T-helper 17 cell (primary cell): ENCODE results near the gene PRKACG. TPM values are rescaled to one million over a fixed set of nuclear protein-coding genes. Genes with fewer than 3 reads are reported as not detected.

Experiments
- ATAC-seq: fragments of 150-1000 bp; cut with Tn5 transposase; 2 replicates; pipeline ENCODE4 v1.10.0; 2021; ENCODE audit warnings: mild to moderate bottlenecking, moderate library complexity
- DNase-seq, 3 donors: peaks; one replicate each; pipeline versions ENCODE4 v3.0.0 to v3.0.0-alpha.2; 2020 to 2021
- H3K9me3 ChIP-seq: one replicate; pipeline ENCODE4 v1.7.0; 2013; ENCODE audit warnings: low read length, mild to moderate bottlenecking; ENCODE audit not compliant: control insufficient read depth, poor library complexity, severe bottlenecking
- H3K27ac Mint-ChIP-seq: one replicate; pipeline ENCODE4 v1.8.0; 2022; ENCODE audit warnings: mild to moderate bottlenecking, moderate library complexity, mixed read lengths
- H3K27me3 Mint-ChIP-seq: one replicate; pipeline ENCODE4 v1.8.0; 2022; ENCODE audit warnings: mixed read lengths
- H3K36me3 Mint-ChIP-seq: one replicate; pipeline ENCODE4 v1.8.0; 2022; ENCODE audit warnings: low read depth, mixed read lengths
- H3K4me1 Mint-ChIP-seq: one replicate; pipeline ENCODE4 v1.8.0; 2022; ENCODE audit warnings: mild to moderate bottlenecking, mixed read lengths
- H3K4me3 Mint-ChIP-seq: one replicate; pipeline ENCODE4 v1.8.0; 2022; ENCODE audit warnings: mild to moderate bottlenecking, moderate library complexity, mixed read lengths
- total RNA-seq, 4 donors: library from RNA in 2 of 4; stranded (reverse) in 2 of 4; gene quantifications; one replicate each; pipeline ENCODE4 v1.2.3 and lab custom pipeline; 2022 to 2026

The PRKACG gene
- total RNA-seq, 2 donors from 2014 or later, result not detected

DNA sequence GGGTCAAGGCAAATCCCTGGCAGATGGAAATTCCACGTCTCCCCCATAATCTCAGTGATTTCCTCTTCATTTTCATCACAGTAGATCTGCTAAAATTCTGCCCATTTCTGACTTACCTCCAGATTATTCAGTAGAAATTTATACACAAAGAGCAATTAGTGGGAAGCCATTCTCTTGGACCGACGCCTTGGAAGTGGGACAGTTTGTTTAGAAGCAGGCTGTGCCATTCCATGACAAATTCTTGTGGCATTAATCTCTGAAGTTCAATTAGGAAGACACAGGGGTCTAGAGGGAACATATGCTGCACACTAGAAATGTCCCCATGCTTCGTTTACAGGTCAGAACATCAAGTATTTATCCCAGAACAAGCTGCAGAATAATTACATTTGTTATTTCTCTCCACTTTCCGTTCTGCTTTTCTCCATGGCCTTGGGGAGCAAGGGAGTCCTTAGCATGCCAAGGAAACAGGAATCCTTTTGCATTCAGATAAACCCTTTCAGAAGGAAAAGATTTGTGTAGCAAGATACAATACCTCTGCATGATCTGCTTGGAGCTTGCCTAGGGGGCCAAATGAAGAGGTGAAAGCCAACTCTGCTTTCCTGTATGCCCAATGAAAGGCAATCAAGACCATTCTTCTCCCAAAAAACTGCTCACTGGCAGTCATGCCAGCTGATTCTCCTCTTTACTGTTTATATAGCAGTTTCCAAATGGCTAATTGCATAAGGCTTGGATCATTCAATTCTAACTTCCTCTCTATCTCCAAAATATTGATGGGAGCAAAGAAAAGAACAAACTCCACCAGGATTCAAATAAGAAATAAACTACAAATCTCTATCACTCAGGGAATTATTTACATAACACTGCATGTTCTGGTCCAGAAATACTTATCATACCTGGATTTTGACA is 2.5 kb upstream of the PRKACG start:
- Mint-ChIP-seq H3K4me3 (no peak overlapping the region), H3K4me1 (peaks cover 30% of the 10 kb centered on the region), H3K27ac (no peak overlapping the region), H3K27me3 (peaks cover 26% of the 10 kb centered on the region), H3K36me3 (no peaks in the 10 kb centered on the region)
- H3K9me3 ChIP-seq, result no peaks in the 10 kb centered on the region
- DNase-seq, result no peak
- no peak for ATAC-seq

GRCh38 chr9:69013382-69013727 is 558 bp downstream of the PRKACG start:
- H3K4me3 Mint-ChIP-seq, result no peak overlapping the region
- H3K9me3 ChIP-seq, result no peaks in the 10 kb centered on the region
- H3K27me3 Mint-ChIP-seq, result peaks cover 31% of the 10 kb centered on the region
- ATAC-seq (no peak), DNase-seq (no peak)
- H3K27ac Mint-ChIP-seq, result peak overlapping the region; percentile 16
- peaks cover 2% of the 10 kb centered on the region for H3K36me3 Mint-ChIP-seq
- H3K4me1 Mint-ChIP-seq, result peaks cover 13% of the 10 kb centered on the region

- Mint-ChIP-seq H3K4me3 (peak overlapping the region; percentile 36), H3K27ac (peak overlapping the region; percentile 16), H3K4me1 (peaks cover 13% of the 10 kb centered on the region), H3K27me3 (peaks cover 36% of the 10 kb centered on the region), H3K36me3 (peaks cover 2% of the 10 kb centered on the region)
- ATAC-seq (no peak), DNase-seq (no peak)
- no peaks in the 10 kb centered on the region for H3K9me3 ChIP-seq
Observed at GRCh38 chr9:69012696-69013381, 1.1 kb downstream of the PRKACG start.

DNA sequence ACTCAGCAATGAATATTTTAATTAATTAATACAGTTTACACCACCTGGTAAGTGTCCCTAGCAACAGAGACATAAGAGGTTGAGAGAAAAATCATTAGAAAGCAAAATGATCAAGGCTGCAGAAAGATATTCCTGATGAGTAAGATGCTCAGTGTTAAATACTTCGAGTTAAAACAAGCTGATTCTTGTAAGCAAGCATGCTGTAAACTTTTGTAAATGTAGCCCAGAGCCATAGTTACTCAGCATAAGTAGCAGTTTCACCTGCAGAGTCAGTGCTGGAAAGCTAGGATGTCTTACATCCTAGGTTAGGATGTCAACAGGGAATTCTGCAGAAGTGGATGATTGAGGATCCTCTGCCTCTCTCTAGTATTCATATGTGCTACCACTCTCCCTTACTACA is 4.2 kb downstream of the PRKACG start:
- DNase-seq (no peak), ATAC-seq (no peak)
- H3K36me3 Mint-ChIP-seq, result peaks cover 2% of the 10 kb centered on the region
- H3K9me3 ChIP-seq, result no peaks in the 10 kb centered on the region
- no peak overlapping the region for H3K27ac Mint-ChIP-seq
- peaks cover 10% of the 10 kb centered on the region for H3K4me1 Mint-ChIP-seq
- H3K4me3 Mint-ChIP-seq, result no peak overlapping the region
- H3K27me3 Mint-ChIP-seq, result peaks cover 20% of the 10 kb centered on the region

DNA sequence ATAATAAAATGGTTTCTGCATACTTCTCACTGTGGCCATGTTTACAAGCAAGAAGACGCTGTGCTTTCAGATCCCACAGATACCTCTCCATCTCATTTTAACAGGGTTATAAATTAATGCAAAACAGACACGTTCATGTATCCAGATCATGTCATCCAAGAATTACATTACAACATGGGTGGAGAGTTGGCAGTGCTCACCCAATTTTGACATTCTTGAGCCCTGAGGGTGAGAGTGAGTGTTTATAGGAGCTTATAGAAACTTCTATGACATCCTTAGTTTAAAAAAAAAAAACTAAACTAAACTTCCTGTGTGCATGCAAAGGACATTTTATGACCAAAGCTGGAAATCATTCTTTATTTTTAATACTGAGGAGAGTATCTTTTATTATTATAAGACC is 9.1 kb downstream of the PRKACG start:
- peaks cover 2% of the 10 kb centered on the region for H3K36me3 Mint-ChIP-seq
- DNase-seq (no peak), ATAC-seq (no peak)
- H3K27me3 Mint-ChIP-seq, result peaks cover 20% of the 10 kb centered on the region
- H3K9me3 ChIP-seq, result no peaks in the 10 kb centered on the region
- H3K4me3 Mint-ChIP-seq, result no peak overlapping the region
- H3K4me1 Mint-ChIP-seq, result peaks cover 2% of the 10 kb centered on the region
- no peak overlapping the region for H3K27ac Mint-ChIP-seq

DNA sequence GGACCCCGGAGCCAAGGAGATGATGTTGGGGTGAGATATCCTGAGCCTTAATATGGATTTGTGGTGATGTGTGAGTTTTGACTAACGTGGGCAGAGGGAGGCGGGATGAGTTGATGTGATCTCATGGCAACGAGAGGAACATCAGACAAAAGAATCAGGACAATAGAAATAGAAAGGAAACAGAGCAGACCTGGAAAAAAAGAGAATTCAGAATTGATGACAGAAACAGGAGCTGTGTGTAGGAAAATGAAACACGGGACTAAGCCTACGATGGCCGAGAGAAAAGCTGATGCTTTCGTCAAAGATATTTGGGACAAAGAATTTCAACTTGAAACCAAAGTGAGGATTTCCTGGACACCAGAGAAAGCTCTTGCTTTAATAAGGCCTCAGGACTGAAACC is 10.9 kb downstream of the PRKACG start:
- Mint-ChIP-seq H3K4me1 (peaks cover 6% of the 10 kb centered on the region), H3K27ac (no peak overlapping the region), H3K27me3 (peaks cover 22% of the 10 kb centered on the region), H3K36me3 (peaks cover 2% of the 10 kb centered on the region), H3K4me3 (no peak overlapping the region)
- no peak for ATAC-seq
- H3K9me3 ChIP-seq, result no peaks in the 10 kb centered on the region
- DNase-seq, result no peak

DNA sequence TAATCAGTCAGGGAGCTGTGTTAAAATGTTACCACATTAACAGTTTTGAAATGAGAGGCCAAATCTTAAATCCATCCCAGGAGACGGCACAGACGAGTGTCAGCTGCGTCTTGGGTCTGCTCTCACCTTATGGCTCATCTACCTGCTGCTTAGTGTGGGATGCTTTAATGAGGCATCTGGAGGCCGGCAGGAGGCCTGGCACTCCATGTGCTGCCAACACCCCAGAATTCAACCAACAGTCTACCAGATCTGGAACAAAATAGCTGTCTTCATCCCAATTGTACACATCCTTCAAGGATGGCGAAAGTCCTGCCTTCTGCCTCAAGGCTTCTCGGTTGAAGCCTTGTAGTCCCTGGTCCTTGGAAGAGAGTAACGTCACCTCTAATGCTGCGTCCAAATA is 12.0 kb downstream of the PRKACG start:
- H3K9me3 ChIP-seq, result no peaks in the 10 kb centered on the region
- DNase-seq (no peak), ATAC-seq (no peak)
- Mint-ChIP-seq H3K4me3 (no peak overlapping the region), H3K36me3 (peaks cover 2% of the 10 kb centered on the region), H3K4me1 (peaks cover 7% of the 10 kb centered on the region), H3K27me3 (peaks cover 20% of the 10 kb centered on the region), H3K27ac (no peak overlapping the region)

- Mint-ChIP-seq H3K27ac (no peak overlapping the region), H3K4me1 (peaks cover 8% of the 10 kb centered on the region), H3K4me3 (no peak overlapping the region), H3K27me3 (peaks cover 20% of the 10 kb centered on the region), H3K36me3 (peaks cover 2% of the 10 kb centered on the region)
- ATAC-seq, result peak; percentile 91
- H3K9me3 ChIP-seq, result no peaks in the 10 kb centered on the region
- peak in 2 of 3 donors; percentile 16 to 57 for DNase-seq
Observed at GRCh38 chr9:68999393-69000105, 14.4 kb downstream of the PRKACG start.

DNA sequence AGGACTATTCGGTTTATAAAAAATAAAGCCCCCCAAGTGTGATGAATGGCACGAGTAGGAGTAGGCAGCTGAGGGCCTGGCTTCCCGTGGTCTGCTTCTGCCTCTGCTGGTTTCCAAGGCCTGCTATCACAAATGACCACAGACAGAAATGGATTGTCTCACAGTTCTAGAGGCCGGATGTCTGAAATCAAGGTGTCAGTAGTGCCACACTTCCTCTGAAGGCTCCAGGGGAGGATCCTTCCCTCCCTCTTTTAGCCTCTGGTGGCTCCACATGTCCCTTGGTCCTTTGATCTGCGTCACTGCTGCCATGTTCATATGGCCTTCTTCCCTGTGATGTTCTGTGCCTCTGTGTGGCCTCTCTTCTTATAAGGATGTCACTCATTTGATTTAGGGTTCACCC is 15.1 kb downstream of the PRKACG start:
- peaks cover 2% of the 10 kb centered on the region for H3K36me3 Mint-ChIP-seq
- DNase-seq (no peak), ATAC-seq (no peak)
- H3K27me3 Mint-ChIP-seq, result peaks cover 20% of the 10 kb centered on the region
- peaks cover 8% of the 10 kb centered on the region for H3K4me1 Mint-ChIP-seq
- no peaks in the 10 kb centered on the region for H3K9me3 ChIP-seq
- no peak overlapping the region for H3K4me3 Mint-ChIP-seq
- no peak overlapping the region for H3K27ac Mint-ChIP-seq

DNA sequence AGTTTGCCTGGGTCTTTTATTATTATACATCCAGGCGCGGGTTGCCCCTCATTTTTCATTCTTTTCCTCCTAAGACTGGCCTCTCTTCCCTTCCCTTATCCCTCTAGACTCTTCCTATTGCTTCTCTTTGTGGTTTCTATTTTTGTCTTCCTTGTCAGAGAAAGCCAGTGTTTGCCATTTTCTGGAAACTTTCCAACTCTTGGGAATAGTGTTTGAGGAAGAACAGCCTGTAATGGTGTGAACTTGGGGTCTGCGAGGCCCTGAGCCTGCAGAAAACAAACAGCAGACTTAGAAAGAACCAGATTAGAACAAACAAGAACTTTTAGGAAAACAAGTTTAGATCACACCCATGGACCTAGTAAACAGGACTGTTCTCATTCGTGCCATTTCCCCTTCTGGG is 15.5 kb downstream of the PRKACG start:
- no peaks in the 10 kb centered on the region for H3K9me3 ChIP-seq
- Mint-ChIP-seq H3K4me3 (no peak overlapping the region), H3K27me3 (peaks cover 19% of the 10 kb centered on the region), H3K4me1 (peaks cover 8% of the 10 kb centered on the region), H3K36me3 (peaks cover 2% of the 10 kb centered on the region), H3K27ac (no peak overlapping the region)
- no peak for ATAC-seq
- DNase-seq, result no peak

- no peaks in the 10 kb centered on the region for H3K36me3 Mint-ChIP-seq
- H3K9me3 ChIP-seq, result no peaks in the 10 kb centered on the region
- no peak overlapping the region for H3K4me3 Mint-ChIP-seq
- peaks cover 6% of the 10 kb centered on the region for H3K4me1 Mint-ChIP-seq
- ATAC-seq (no peak), DNase-seq (no peak)
- no peak overlapping the region for H3K27ac Mint-ChIP-seq
- H3K27me3 Mint-ChIP-seq, result peaks cover 12% of the 10 kb centered on the region
Observed at GRCh38 chr9:68997666-68998065, 16.2 kb downstream of the PRKACG start.

DNA sequence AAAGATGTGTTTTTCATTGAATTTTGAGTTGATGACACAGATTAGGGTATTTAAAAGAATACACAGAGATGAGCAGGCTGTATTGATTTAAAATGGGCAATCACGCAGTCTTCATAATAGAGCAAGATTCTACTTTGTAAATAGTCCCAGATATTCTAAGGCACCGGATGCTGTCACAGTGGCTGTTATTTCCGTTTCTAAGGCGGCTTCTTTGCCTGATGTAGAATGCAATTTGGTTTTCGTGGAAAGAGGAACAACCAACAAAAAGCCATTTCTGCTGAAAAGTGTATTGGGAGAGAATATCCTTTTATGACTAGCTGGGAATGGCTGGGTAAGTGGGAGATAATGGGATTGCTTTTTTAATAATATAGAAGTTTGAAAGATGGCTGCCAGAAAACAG is 17.5 kb downstream of the PRKACG start:
- Mint-ChIP-seq H3K4me3 (peak overlapping the region; percentile 43), H3K4me1 (peaks cover 6% of the 10 kb centered on the region), H3K27ac (no peak overlapping the region), H3K36me3 (no peaks in the 10 kb centered on the region), H3K27me3 (peaks cover 7% of the 10 kb centered on the region)
- ATAC-seq (no peak), DNase-seq (no peak)
- H3K9me3 ChIP-seq, result no peaks in the 10 kb centered on the region

GRCh38 chr9:68995776-68996175 is 18.1 kb downstream of the PRKACG start:
- H3K4me3 Mint-ChIP-seq, result no peak overlapping the region
- no peaks in the 10 kb centered on the region for H3K9me3 ChIP-seq

More at GRCh38 chr9:68995776-68996175, 18.1 kb downstream of the PRKACG start:
- DNase-seq (no peak), ATAC-seq (no peak)
- Mint-ChIP-seq H3K27ac (no peak overlapping the region), H3K4me1 (peaks cover 6% of the 10 kb centered on the region), H3K36me3 (no peaks in the 10 kb centered on the region), H3K27me3 (peaks cover 7% of the 10 kb centered on the region)
